ENCODE measurements around the gene COPS2.

COPS2 gene

GRCh38 chr15:49163678-49164077 is 8.3 kb upstream of the COPS2 start:
- DNase-seq (ENCODE audit: low spot score) = no peak
- in situ Hi-C loops (cut with MboI; ENCODE audit: low sequenced_read_pairs, unreplicated experiment) = no loop called here
- TF ChIP-seq CTCF (IDR thresholded peaks at IDR 0.05; ENCODE audit: borderline replicate concordance, control extremely low read depth, extremely low read depth, insufficient read depth, missing control alignments) = no peak

GRCh38 chr15:49155834-49156627 is 632 bp upstream of the COPS2 start:
- DNase-seq (ENCODE audit: low spot score) = no peak
- no peak for TF ChIP-seq CTCF (IDR thresholded peaks at IDR 0.05; ENCODE audit: borderline replicate concordance, control extremely low read depth, extremely low read depth, insufficient read depth, missing control alignments)
- in situ Hi-C loops (cut with MboI; ENCODE audit: low sequenced_read_pairs, unreplicated experiment) = loop anchor here (10.0 kb wide), 1 partner anchor 291 kb away; no protein-coding TSS in a partner anchor

- DNase-seq (ENCODE audit: low spot score) = no peak
- in situ Hi-C loops (cut with MboI; ENCODE audit: low sequenced_read_pairs, unreplicated experiment) = loop anchor here (10.0 kb wide), 1 partner anchor 290 kb away; no protein-coding TSS in a partner anchor
- TF ChIP-seq CTCF (IDR thresholded peaks at IDR 0.05; ENCODE audit: borderline replicate concordance, control extremely low read depth, extremely low read depth, insufficient read depth, missing control alignments) = no peak
Measured at GRCh38 chr15:49154799-49155109, 645 bp downstream of the COPS2 start.

GRCh38 chr15:49154359-49154758 is 1.0 kb downstream of the COPS2 start:
- in situ Hi-C loops (cut with MboI; ENCODE audit: low sequenced_read_pairs, unreplicated experiment) = loop anchor here (10.0 kb wide), 1 partner anchor 290 kb away; no protein-coding TSS in a partner anchor
- TF ChIP-seq CTCF (IDR thresholded peaks at IDR 0.05; ENCODE audit: borderline replicate concordance, control extremely low read depth, extremely low read depth, insufficient read depth, missing control alignments) = no peak
- no peak for DNase-seq (ENCODE audit: low spot score)

GRCh38 chr15:49152552-49153312 is 2.7 kb downstream of the COPS2 start:
- DNase-seq (ENCODE audit: low spot score) = no peak
- in situ Hi-C loops (cut with MboI; ENCODE audit: low sequenced_read_pairs, unreplicated experiment) = loop anchor here (10.0 kb wide), 1 partner anchor 288 kb away; no protein-coding TSS in a partner anchor
- TF ChIP-seq CTCF (IDR thresholded peaks at IDR 0.05; ENCODE audit: borderline replicate concordance, control extremely low read depth, extremely low read depth, insufficient read depth, missing control alignments) = no peak

GRCh38 chr15:49151831-49152230 is 3.6 kb downstream of the COPS2 start:
- no peak for TF ChIP-seq CTCF (IDR thresholded peaks at IDR 0.05; ENCODE audit: borderline replicate concordance, control extremely low read depth, extremely low read depth, insufficient read depth, missing control alignments)
- in situ Hi-C loops (cut with MboI; ENCODE audit: low sequenced_read_pairs, unreplicated experiment) = loop anchor here (10.0 kb wide), 1 partner anchor 287 kb away; no protein-coding TSS in a partner anchor
- DNase-seq (ENCODE audit: low spot score) = no peak

All from GM13976 (cell line).